ENCODE results near the gene PLXNA2. TPM values are rescaled to one million over a fixed set of nuclear protein-coding genes. Genes with fewer than 3 reads are reported as not detected.
A peak's percentile ranks its signal among the peaks of the same experiment; 100 is the strongest.

The PLXNA2 gene
- total RNA-seq, 2 experiments from 2014 or later = 0.23 TPM; not detected in 1

DNA sequence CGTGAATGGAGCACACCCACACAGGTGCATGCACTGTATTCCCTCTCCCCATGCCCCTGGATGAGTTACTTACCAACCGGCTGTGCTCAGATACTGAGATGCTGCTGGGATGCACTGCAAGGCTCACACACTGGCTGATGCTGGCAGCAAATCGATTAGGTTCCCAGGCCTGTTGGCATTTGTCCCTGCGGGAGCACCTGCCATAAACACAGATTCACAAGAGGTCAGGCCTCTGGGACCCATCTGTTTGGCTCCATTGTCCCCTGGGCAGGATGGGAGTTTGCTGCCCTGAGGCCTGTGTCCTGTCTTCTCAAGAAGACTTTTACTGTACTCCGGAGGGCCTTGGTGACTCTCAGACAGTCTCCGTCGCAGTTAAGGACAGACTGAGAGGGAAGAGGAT, 145.4 kb downstream of the PLXNA2 start:
- no peaks in the 10 kb centered on the region for H3K9me2 ChIP-seq (ENCODE audit: insufficient read depth, low read length)
- ChIA-PET POLR2A (no interaction called here), CTCF (ENCODE audit: unreplicated experiment) (no interaction called here)
- TF ChIP-seq, protein P1, sequence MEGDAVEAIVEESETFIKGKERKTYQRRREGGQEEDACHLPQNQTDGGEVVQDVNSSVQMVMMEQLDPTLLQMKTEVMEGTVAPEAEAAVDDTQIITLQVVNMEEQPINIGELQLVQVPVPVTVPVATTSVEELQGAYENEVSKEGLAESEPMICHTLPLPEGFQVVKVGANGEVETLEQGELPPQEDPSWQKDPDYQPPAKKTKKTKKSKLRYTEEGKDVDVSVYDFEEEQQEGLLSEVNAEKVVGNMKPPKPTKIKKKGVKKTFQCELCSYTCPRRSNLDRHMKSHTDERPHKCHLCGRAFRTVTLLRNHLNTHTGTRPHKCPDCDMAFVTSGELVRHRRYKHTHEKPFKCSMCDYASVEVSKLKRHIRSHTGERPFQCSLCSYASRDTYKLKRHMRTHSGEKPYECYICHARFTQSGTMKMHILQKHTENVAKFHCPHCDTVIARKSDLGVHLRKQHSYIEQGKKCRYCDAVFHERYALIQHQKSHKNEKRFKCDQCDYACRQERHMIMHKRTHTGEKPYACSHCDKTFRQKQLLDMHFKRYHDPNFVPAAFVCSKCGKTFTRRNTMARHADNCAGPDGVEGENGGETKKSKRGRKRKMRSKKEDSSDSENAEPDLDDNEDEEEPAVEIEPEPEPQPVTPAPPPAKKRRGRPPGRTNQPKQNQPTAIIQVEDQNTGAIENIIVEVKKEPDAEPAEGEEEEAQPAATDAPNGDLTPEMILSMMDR (conservative IDR thresholded peaks at IDR 0.05; ENCODE audit: low read length) = no peak
- TF ChIP-seq EZH2phosphoT487 (IDR thresholded peaks at IDR 0.05; ENCODE audit: borderline replicate concordance, low read depth, low read length) = no peak
- no peak overlapping the region for H3K4me3 ChIP-seq (ENCODE audit: low read depth, low read length, poor library complexity, severe bottlenecking)
- no peaks in the 10 kb centered on the region for H3K79me2 ChIP-seq (ENCODE audit: insufficient read depth, low read depth, low read length)
- no peaks in the 10 kb centered on the region for H3K9me3 ChIP-seq (ENCODE audit: low read length)
- no peak overlapping the region for H2AFZ ChIP-seq (ENCODE audit: low read length)
- H3K4me1 ChIP-seq (ENCODE audit: insufficient read depth, low read length, poor library complexity, severe bottlenecking) = no peaks in the 10 kb centered on the region
- no peak overlapping the region for H3K27ac ChIP-seq (ENCODE audit: low read depth, low read length, poor library complexity, severe bottlenecking)
- no peak overlapping the region for H3K4me2 ChIP-seq (ENCODE audit: low read length)
- H3K36me3 ChIP-seq (ENCODE audit: insufficient read depth, low read length) = no peaks in the 10 kb centered on the region
- intact Hi-C loops (cut with micrococcal nuclease; ENCODE audit: unreplicated experiment) = no loop called here
- no peaks in the 10 kb centered on the region for H4K20me1 ChIP-seq (ENCODE audit: insufficient read depth, low read length)
- BruUV-seq (replicated peaks) = no TSS peak
- DNase-seq (ENCODE audit: low spot score) = no peak

DNA sequence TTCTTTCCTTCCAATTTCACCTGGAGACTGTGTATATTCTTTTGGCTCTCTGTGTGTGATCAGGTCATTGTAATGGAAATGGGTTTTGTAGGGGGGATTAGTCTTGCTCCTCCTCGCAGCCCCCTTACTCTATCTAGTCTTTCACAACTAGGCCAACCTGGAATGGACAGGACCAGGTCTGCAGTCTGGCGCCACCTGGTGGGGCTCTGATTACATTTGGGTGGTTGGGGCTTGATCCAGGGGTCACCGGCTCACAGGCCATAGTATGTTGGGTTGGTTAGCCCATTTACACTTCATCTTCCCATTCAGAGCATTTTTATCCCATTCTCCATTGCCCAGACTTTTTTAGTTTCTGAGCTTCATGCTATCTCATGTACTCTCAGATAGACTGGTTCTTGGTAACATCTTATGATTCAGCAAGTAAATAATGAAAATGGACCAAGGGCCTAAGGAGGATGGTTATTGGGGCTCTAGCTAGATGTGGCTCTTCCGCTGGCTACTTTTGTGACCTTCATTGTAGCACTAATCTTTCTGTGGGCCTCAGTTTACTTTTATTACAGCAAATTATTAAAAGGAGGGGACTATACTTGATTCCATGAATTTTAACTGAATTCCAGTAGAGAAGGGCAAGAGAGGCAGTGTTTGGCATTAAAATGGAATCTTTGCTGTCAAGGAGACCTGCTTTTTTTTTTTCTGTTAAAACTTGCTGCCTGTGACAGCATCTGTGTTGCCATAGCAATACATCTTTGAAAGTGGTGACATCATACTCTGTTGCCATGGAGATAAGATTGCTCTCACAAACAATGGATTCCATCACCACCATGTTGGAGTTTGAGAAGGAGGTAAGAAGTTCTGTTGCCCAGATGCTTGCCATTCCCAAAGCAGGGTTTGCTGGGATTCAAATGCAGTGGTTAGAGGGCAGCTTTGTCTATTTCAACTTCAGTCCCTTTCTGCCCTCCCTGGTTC, 150.1 kb downstream of the PLXNA2 start:
- CTCF ChIA-PET (ENCODE audit: unreplicated experiment) = no interaction called here

More for the DNA sequence above, 150.1 kb downstream of the PLXNA2 start:
- Histone ChIP-seq H3K27ac (ENCODE audit: low read depth, low read length, poor library complexity, severe bottlenecking) (no peak overlapping the region), H3K4me2 (ENCODE audit: low read length) (no peak overlapping the region), H2AFZ (ENCODE audit: low read length) (no peak overlapping the region), H3K9me3 (ENCODE audit: low read length) (no peaks in the 10 kb centered on the region), H3K4me1 (ENCODE audit: insufficient read depth, low read length, poor library complexity, severe bottlenecking) (no peaks in the 10 kb centered on the region), H3K4me3 (ENCODE audit: low read depth, low read length, poor library complexity, severe bottlenecking) (no peak overlapping the region), H3K9me2 (ENCODE audit: insufficient read depth, low read length) (no peaks in the 10 kb centered on the region), H3K36me3 (ENCODE audit: insufficient read depth, low read length) (no peaks in the 10 kb centered on the region), H3K79me2 (ENCODE audit: insufficient read depth, low read depth, low read length) (no peaks in the 10 kb centered on the region), H4K20me1 (ENCODE audit: insufficient read depth, low read length) (no peaks in the 10 kb centered on the region)
- intact Hi-C loops (cut with micrococcal nuclease; ENCODE audit: unreplicated experiment) = no loop called here
- BruUV-seq (replicated peaks) = no TSS peak
- no peak for TF ChIP-seq EZH2phosphoT487 (IDR thresholded peaks at IDR 0.05; ENCODE audit: borderline replicate concordance, low read depth, low read length)
- TF ChIP-seq, protein P1 (conservative IDR thresholded peaks at IDR 0.05; ENCODE audit: low read length) = peak; percentile 94
- POLR2A ChIA-PET = interaction anchor here (1.0 kb wide), 1 partner anchor 81 kb away, joined by 4 read pairs; no protein-coding TSS in a partner anchor
- DNase-seq (ENCODE audit: low spot score) = peak; percentile 42

All from OCI-LY7 (cell line).